HCT116 (cell line): ENCODE measurements around the gene LRRC3. TPM values are rescaled to one million over a fixed set of nuclear protein-coding genes. Genes with fewer than 3 reads are reported as not detected.

Experiments used
- ATAC-seq: fragments of 200-7000 bp; cut with Tn5 transposase; 2 replicates; pipeline ENCODE4 v1.9.1; 2020; ENCODE audit warnings: mild to moderate bottlenecking, moderate library complexity
- BruUV-seq: library from RNA; stranded (reverse); fragments of 400-500 nt; replicated peaks from 2 replicates; lab custom pipeline; 2021; lab: Mats Ljungman, UMichigan
- CTCF ChIA-PET: fragments of 300-600 bp; sonication (Branson Sonifier 250); formaldehyde crosslinking; loops from one replicate; lab custom pipeline; 2021; ENCODE audit warnings: antibody characterized with exemption; lab: Charles Lee
- POLR2A ChIA-PET: fragments of 300-600, 350-600 bp; sonication (Branson Sonifier 250); formaldehyde crosslinking; loops from one replicate; lab custom pipeline; 2021; ENCODE audit warnings: antibody characterized with exemption; lab: Charles Lee
- RAD21 ChIA-PET, 2 experiments: fragments of 300-600 bp; sonication (Branson Sonifier 250); formaldehyde crosslinking; loops; one replicate each; lab custom pipeline; 2023; ENCODE audit warnings: low total read pairs in 2 of 2; ENCODE audit not compliant: uncharacterized antibody in 2 of 2, unreplicated experiment in 2 of 2, low non-redundant PET in 1 of 2; lab: Charles Lee
- DNase-seq: peaks from one replicate; pipeline ENCODE4 v3.0.0-alpha.2; 2010; ENCODE audit warnings: low read depth, low spot score
- H2AFZ ChIP-seq: fragments of 200-600 bp; shearing (Covaris generic), sonication (generic); 2 replicates; pipeline ENCODE4 v1.6.1; 2017; ENCODE audit warnings: low read depth, mixed run types, mixed read lengths, antibody characterized with exemption, low read length; ENCODE audit not compliant: poor library complexity, severe bottlenecking
- H3K27ac ChIP-seq: 2 replicates; pipeline ENCODE4 v1.5.1; 2012; ENCODE audit warnings: low read depth, low read length
- H3K27me3 ChIP-seq: fragments of 200-600 bp; sonication (generic); 2 replicates; pipeline ENCODE4 v1.6.1; 2016; ENCODE audit warnings: mixed run types, low read length, mixed read lengths; ENCODE audit not compliant: insufficient read depth
- H3K36me3 ChIP-seq, 2 experiments: fragments of 200-500 bp in 1 of 2; fragments of 200-600 bp in 1 of 2; sonication (Bioruptor generic) in 1 of 2; sonication (generic) in 1 of 2; 2 replicates each; pipeline versions ENCODE4 v1.5.1 to v1.6.1; 2014 to 2016; ENCODE audit warnings: low read length in 2 of 2, inconsistent platforms in 1 of 2, mixed read lengths in 1 of 2, mixed run types in 1 of 2; ENCODE audit not compliant: insufficient read depth in 2 of 2, control insufficient read depth in 1 of 2
- H3K4me1 ChIP-seq, 2 experiments: fragments of 200-600 bp in 1 of 2; sonication (generic) in 1 of 2; 2 replicates each; pipeline versions ENCODE4 v1.5.1 to v1.6.1; 2012 to 2017; ENCODE audit warnings: low read length in 2 of 2, inconsistent platforms in 1 of 2, mild to moderate bottlenecking in 1 of 2, mixed read lengths in 1 of 2, mixed run types in 1 of 2, moderate library complexity in 1 of 2; ENCODE audit not compliant: insufficient read depth in 2 of 2, control insufficient read depth in 1 of 2
- H3K4me2 ChIP-seq: fragments of 200-600 bp; sonication (generic); 2 replicates; pipeline ENCODE4 v1.6.1; 2017; ENCODE audit warnings: mixed run types, low read length, mixed read lengths
- H3K4me3 ChIP-seq, 2 experiments: fragments of 200-600 bp in 1 of 2; sonication (generic) in 1 of 2; replicated peaks in 1 of 2; 2 replicates each; pipeline ENCODE4 v1.5.1; 2011 to 2016; ENCODE audit warnings: low read length in 2 of 2, control low read depth in 1 of 2, low read depth in 1 of 2, mild to moderate bottlenecking in 1 of 2, mixed read lengths in 1 of 2, mixed run types in 1 of 2
- H3K79me2 ChIP-seq: fragments of 200-600 bp; sonication (generic); 2 replicates; pipeline ENCODE4 v1.6.1; 2017; ENCODE audit warnings: mild to moderate bottlenecking, mixed run types, low read length, moderate library complexity, mixed read lengths; ENCODE audit not compliant: insufficient read depth
- H3K9ac ChIP-seq: fragments of 200-600 bp; sonication (generic); 2 replicates; pipeline ENCODE4 v1.6.1; 2016; ENCODE audit warnings: low read length, mixed read lengths
- H3K9me2 ChIP-seq: fragments of 200-600 bp; sonication (generic), shearing (Covaris generic); 2 replicates; pipeline ENCODE4 v1.6.1; 2017; ENCODE audit warnings: mixed run types, mild to moderate bottlenecking, moderate library complexity; ENCODE audit not compliant: insufficient read depth
- H3K9me3 ChIP-seq, 2 experiments: fragments of 200-500 bp in 1 of 2; fragments of 200-600 bp in 1 of 2; sonication (Bioruptor generic) in 1 of 2; sonication (generic) in 1 of 2; 2 replicates each; pipeline ENCODE4 v1.6.1; 2014 to 2017; ENCODE audit warnings: low read length in 2 of 2, mixed read lengths in 2 of 2, inconsistent platforms in 1 of 2, low read depth in 1 of 2, mild to moderate bottlenecking in 1 of 2, mixed run types in 1 of 2, moderate library complexity in 1 of 2; ENCODE audit not compliant: control insufficient read depth in 1 of 2, insufficient read depth in 1 of 2
- H4K20me1 ChIP-seq: fragments of 200-600 bp; sonication (generic), shearing (Covaris generic); 2 replicates; pipeline ENCODE4 v1.6.1; 2017; ENCODE audit warnings: mixed run types, mild to moderate bottlenecking, moderate library complexity; ENCODE audit not compliant: insufficient read depth
- CBX3 ChIP-seq: IDR thresholded peaks from 2 replicates; pipeline ENCODE4 v1.6.1; 2012; ENCODE audit warnings: low read depth
- CEBPB ChIP-seq: IDR thresholded peaks from 2 replicates; pipeline ENCODE4 v1.6.1; 2012; ENCODE audit warnings: low read depth
- EGR1 ChIP-seq: IDR thresholded peaks from 2 replicates; pipeline ENCODE4 v1.6.1; 2012; ENCODE audit warnings: low read depth
- ELF1 ChIP-seq: IDR thresholded peaks from 2 replicates; pipeline ENCODE4 v1.6.1; 2012; ENCODE audit warnings: low read depth, borderline replicate concordance
- EZH2 ChIP-seq: fragments of 200-600 bp; sonication (generic); IDR thresholded peaks from 2 replicates; pipeline ENCODE4 v1.6.1; 2017; ENCODE audit warnings: antibody characterized with exemption, mixed run types
- FOSL1 ChIP-seq: IDR thresholded peaks from 2 replicates; pipeline ENCODE4 v1.6.1; 2012; ENCODE audit warnings: low read depth
- JUND ChIP-seq: IDR thresholded peaks from 2 replicates; pipeline ENCODE4 v1.6.1; 2012
- POLR2A ChIP-seq: IDR thresholded peaks from 2 replicates; pipeline ENCODE4 v1.7.0; 2011; ENCODE audit warnings: borderline replicate concordance; ENCODE audit not compliant: insufficient read depth, insufficient read length; ENCODE audit errors: extremely low read depth
- POLR2AphosphoS5 ChIP-seq: IDR thresholded peaks from 2 replicates; pipeline ENCODE4 v1.6.1; 2011; ENCODE audit warnings: mild to moderate bottlenecking, low read depth, low read length, moderate library complexity
- RAD21 ChIP-seq: IDR thresholded peaks from 2 replicates; pipeline ENCODE4 v1.6.1; 2012; ENCODE audit warnings: low read depth, mild to moderate bottlenecking
- REST ChIP-seq: IDR thresholded peaks from 2 replicates; pipeline ENCODE4 v1.6.1; 2012; ENCODE audit warnings: low read depth
- SRF ChIP-seq: IDR thresholded peaks from 2 replicates; pipeline ENCODE4 v1.6.1; 2012; ENCODE audit warnings: low read depth
- TCF7L2 ChIP-seq: IDR thresholded peaks from 2 replicates; pipeline ENCODE4 v1.7.0; 2011; ENCODE audit warnings: borderline replicate concordance, inconsistent platforms; ENCODE audit not compliant: insufficient read depth, insufficient read length; ENCODE audit errors: extremely low read depth
- YY1 ChIP-seq: IDR thresholded peaks from 2 replicates; pipeline ENCODE4 v1.6.1; 2011; ENCODE audit warnings: low read length, low read depth, moderate library complexity, mild to moderate bottlenecking; ENCODE audit not compliant: insufficient replicate concordance; ENCODE audit errors: extremely low read depth
- ZFX ChIP-seq: fragments of 450-650 bp; IDR thresholded peaks from 2 replicates; pipeline ENCODE4 v1.6.1; 2017
- ZNF274 ChIP-seq: fragments of 200-500 bp; sonication (Bioruptor generic); IDR thresholded peaks from 2 replicates; pipeline ENCODE4 v1.6.1; 2014; ENCODE audit warnings: mild to moderate bottlenecking, low read depth, low read length, inconsistent platforms
- intact Hi-C: fragments of 100-400 bp; cut with micrococcal nuclease; formaldehyde crosslinking; loops from 2 replicates; pipeline ENCODE4 v1.10.0; 2022
- total RNA-seq: library from RNA; stranded (reverse); gene quantifications from one replicate; pipeline ENCODE4 v1.2.1, GENCODE V29; 2021; ENCODE audit not compliant: unreplicated experiment
- TF ChIP-seq, protein P1 (sequence below), 3 experiments: fragments of 200-600 bp in 1 of 3; sonication (generic) in 1 of 3; IDR thresholded peaks in 2 of 3; conservative IDR thresholded peaks in 1 of 3; 2 replicates each; pipeline ENCODE4 v1.5.1; 2012 to 2017; ENCODE audit warnings: low read depth in 2 of 3, low read length in 2 of 3, antibody characterized with exemption in 1 of 3, borderline replicate concordance in 1 of 3, control low read depth in 1 of 3, mild to moderate bottlenecking in 1 of 3, mixed read lengths in 1 of 3, mixed run types in 1 of 3, moderate library complexity in 1 of 3; ENCODE audit not compliant: insufficient read depth in 1 of 3
- TF ChIP-seq, protein P2 (sequence below): IDR thresholded peaks from 2 replicates; pipeline ENCODE4 v1.6.1; 2012
- TF ChIP-seq, protein P3 (sequence below): IDR thresholded peaks from 2 replicates; pipeline ENCODE4 v1.6.1; 2012

The LRRC3 gene
- total RNA-seq, 1 experiment from 2014 or later = 7.5 TPM

DNA sequence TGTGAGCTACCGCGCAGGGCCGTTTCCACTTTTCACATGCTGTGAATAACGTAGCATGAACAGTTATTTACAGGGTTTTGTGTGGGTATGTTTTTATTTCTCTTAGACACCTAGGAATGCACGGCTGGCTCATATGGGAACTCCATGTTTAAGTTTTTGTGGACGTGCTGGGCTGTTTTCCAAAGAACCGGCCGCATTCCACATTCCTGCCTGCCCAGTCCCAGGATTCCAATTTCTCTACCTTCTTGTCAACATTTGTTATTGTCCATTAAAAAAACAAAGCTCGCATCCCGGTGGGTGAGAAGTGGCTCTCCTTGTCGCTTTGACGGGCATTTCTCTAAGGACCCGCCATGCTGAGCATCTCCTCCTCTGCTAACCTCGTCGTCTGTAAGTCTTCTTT lies 47.1 kb upstream of the LRRC3 start:
- TF ChIP-seq CEBPB (no peak), CBX3 (no peak), EZH2 (no peak), ZNF274 (no peak), POLR2AphosphoS5 (no peak), RAD21 (no peak), SRF (no peak), ZFX (no peak), JUND (no peak), TCF7L2 (no peak), REST (no peak), POLR2A (no peak), EGR1 (no peak), ELF1 (no peak), FOSL1 (no peak), YY1 (no peak)
- TF ChIP-seq, protein P1, sequence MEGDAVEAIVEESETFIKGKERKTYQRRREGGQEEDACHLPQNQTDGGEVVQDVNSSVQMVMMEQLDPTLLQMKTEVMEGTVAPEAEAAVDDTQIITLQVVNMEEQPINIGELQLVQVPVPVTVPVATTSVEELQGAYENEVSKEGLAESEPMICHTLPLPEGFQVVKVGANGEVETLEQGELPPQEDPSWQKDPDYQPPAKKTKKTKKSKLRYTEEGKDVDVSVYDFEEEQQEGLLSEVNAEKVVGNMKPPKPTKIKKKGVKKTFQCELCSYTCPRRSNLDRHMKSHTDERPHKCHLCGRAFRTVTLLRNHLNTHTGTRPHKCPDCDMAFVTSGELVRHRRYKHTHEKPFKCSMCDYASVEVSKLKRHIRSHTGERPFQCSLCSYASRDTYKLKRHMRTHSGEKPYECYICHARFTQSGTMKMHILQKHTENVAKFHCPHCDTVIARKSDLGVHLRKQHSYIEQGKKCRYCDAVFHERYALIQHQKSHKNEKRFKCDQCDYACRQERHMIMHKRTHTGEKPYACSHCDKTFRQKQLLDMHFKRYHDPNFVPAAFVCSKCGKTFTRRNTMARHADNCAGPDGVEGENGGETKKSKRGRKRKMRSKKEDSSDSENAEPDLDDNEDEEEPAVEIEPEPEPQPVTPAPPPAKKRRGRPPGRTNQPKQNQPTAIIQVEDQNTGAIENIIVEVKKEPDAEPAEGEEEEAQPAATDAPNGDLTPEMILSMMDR (IDR thresholded peaks at IDR 0.05 in 2 of 3, conservative IDR thresholded peaks at IDR 0.05 in 1 of 3; ENCODE audit: borderline replicate concordance in 1 of 3, insufficient read depth in 1 of 3, low read depth in 2 of 3, low read length in 2 of 3) = no peak
- TF ChIP-seq, protein P2, sequence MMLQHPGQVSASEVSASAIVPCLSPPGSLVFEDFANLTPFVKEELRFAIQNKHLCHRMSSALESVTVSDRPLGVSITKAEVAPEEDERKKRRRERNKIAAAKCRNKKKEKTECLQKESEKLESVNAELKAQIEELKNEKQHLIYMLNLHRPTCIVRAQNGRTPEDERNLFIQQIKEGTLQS = no peak
- TF ChIP-seq, protein P3, sequence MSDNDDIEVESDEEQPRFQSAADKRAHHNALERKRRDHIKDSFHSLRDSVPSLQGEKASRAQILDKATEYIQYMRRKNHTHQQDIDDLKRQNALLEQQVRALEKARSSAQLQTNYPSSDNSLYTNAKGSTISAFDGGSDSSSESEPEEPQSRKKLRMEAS = no peak
- TF ChIP-seq, all 23 proteins: peak for 0
- no peak overlapping the region for H2AFZ ChIP-seq
- H3K4me1 ChIP-seq = no peaks in the 10 kb centered on the region
- POLR2A ChIA-PET = no interaction called here
- no peaks in the 10 kb centered on the region for H3K27me3 ChIP-seq
- H3K4me2 ChIP-seq = no peak overlapping the region
- intact Hi-C loops = no loop called here
- H4K20me1 ChIP-seq = no peaks in the 10 kb centered on the region
- BruUV-seq = no TSS peak
- no peak overlapping the region for H3K4me3 ChIP-seq
- no peak for DNase-seq
- RAD21 ChIA-PET = no interaction called here
- no peaks in the 10 kb centered on the region for H3K36me3 ChIP-seq
- CTCF ChIA-PET = no interaction called here
- H3K9ac ChIP-seq = no peak overlapping the region
- no peak overlapping the region for H3K27ac ChIP-seq
- peaks cover 0 to 11% of the 10 kb centered on the region in 2 experiments; a peak in 1 of 4 replicates for H3K9me3 ChIP-seq
- no peaks in the 10 kb centered on the region for H3K79me2 ChIP-seq
- no peak for ATAC-seq
- H3K9me2 ChIP-seq = no peaks in the 10 kb centered on the region
